Kidney capillary endothelial cell (primary cell): Measurements from ENCODE around the gene KIR3DL1.
"Not testable (repeated sequence)": the region's sequence is repeated elsewhere in the genome, so short reads cannot be mapped to it uniquely, and the experiment has no call there.

Source experiments
- DNase-seq: peaks from one replicate; pipeline ENCODE4 v3.0.0-alpha.2; 2018; ENCODE audit warnings: low spot score

KIR3DL1 gene

GRCh38 chr19:54816251-54816650, at the start of gene KIR3DL1:
Gene KIR3DL1, plus strand, starts transcription at chr19:54816468.
- not testable (repeated sequence) for DNase-seq

- not testable (repeated sequence) for DNase-seq
Measured at GRCh38 chr19:54769646-54770045, 46.6 kb upstream of the KIR3DL1 start, which contains the start of gene KIR2DL1. Gene KIR2DL1, plus strand, starts transcription at chr19:54769793. Its CDS starts 58 bp downstream, at chr19:54769851.

- DNase-seq = not testable (repeated sequence)
Measured at GRCh38 chr19:54770511-54770910, 45.8 kb upstream of the KIR3DL1 start.

- not testable (repeated sequence) for DNase-seq
Measured at GRCh38 chr19:54771018-54771960, 45.0 kb upstream of the KIR3DL1 start.

GRCh38 chr19:54772666-54773065, 43.6 kb upstream of the KIR3DL1 start:
- DNase-seq = not testable (repeated sequence)

- DNase-seq = not testable (repeated sequence)
Measured at GRCh38 chr19:54775095-54775815, 41.0 kb upstream of the KIR3DL1 start.

GRCh38 chr19:54775830-54776229, 40.4 kb upstream of the KIR3DL1 start:
- DNase-seq = not testable (repeated sequence)

- DNase-seq = not testable (repeated sequence)
Measured at GRCh38 chr19:54777851-54778250, 38.4 kb upstream of the KIR3DL1 start.

GRCh38 chr19:54778896-54779295, 37.4 kb upstream of the KIR3DL1 start:
- not testable (repeated sequence) for DNase-seq

GRCh38 chr19:54782916-54783315, 33.4 kb upstream of the KIR3DL1 start:
- DNase-seq = not testable (repeated sequence)

- not testable (repeated sequence) for DNase-seq
Measured at GRCh38 chr19:54786091-54786723, 30.1 kb upstream of the KIR3DL1 start.

GRCh38 chr19:54788154-54788553, 28.1 kb upstream of the KIR3DL1 start:
- not testable (repeated sequence) for DNase-seq

GRCh38 chr19:54790711-54791110, 25.6 kb upstream of the KIR3DL1 start:
- DNase-seq = no peak

- no peak for DNase-seq
Measured at GRCh38 chr19:54791476-54791875, 24.8 kb upstream of the KIR3DL1 start.

GRCh38 chr19:54792814-54793213, 23.5 kb upstream of the KIR3DL1 start:
- DNase-seq = no peak

GRCh38 chr19:54795758-54796157, 20.5 kb upstream of the KIR3DL1 start:
- no peak for DNase-seq

GRCh38 chr19:54803410-54803809, 12.9 kb upstream of the KIR3DL1 start, which contains the start of gene KIR2DL4:
Gene KIR2DL4, plus strand, starts transcription at chr19:54803610. Its CDS starts 42 bp downstream, at chr19:54803652.
- DNase-seq = no peak

GRCh38 chr19:54804101-54804500, 12.2 kb upstream of the KIR3DL1 start:
- DNase-seq = no peak

GRCh38 chr19:54804571-54804970, 11.7 kb upstream of the KIR3DL1 start:
- DNase-seq = no peak

GRCh38 chr19:54805665-54806515, 10.4 kb upstream of the KIR3DL1 start:
- DNase-seq = no peak

GRCh38 chr19:54806516-54806838, 9.8 kb upstream of the KIR3DL1 start:
- DNase-seq = no peak
